COLO668 (cell line): ENCODE results near the gene MCTP2.

Experiments
- DNase-seq: peaks from one replicate; lab custom pipeline; 2025; ENCODE audit not compliant: unreplicated experiment; lab: John Stamatoyannopoulos, UW

Gene MCTP2

DNA sequence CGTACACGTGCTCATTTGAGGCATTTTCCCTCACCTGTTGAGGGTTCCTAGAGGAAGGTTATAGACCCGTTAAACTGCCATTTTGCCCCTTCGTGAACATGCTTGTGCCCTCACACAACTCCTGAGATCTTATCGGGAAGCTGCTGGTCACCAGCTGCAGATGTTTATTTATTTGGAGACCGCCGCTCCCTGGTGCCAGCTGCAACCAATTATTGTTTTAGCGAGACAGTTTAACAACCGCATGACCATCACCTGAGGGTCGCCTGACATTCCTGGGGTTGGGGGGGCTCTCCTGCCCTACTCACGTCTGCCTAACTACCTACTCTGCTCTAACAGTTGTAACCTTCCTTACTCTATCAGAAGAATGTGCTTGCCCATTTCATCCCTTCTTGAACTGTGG is 292.5 kb downstream of the MCTP2 start:
- DNase-seq, result no peak

DNA sequence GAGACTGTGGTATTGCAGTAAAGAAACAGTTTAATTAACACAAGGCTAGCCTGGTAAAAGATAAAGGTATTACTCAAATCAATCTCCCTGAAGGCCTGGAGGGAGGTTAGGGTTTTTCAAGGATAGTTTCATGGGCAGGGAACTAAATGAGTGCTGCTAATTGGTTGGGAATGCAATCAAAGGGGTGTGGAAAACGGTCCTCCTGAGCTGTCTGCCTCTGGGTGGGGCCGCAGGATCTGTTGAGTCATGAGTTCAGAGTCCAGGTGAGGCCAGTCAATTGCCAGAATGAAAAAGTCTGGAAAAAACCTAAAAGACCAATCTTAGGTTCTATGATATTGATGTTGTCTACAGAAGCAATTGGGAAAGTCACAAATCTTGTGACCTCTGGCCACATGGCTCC is 293.2 kb downstream of the MCTP2 start:
- no peak for DNase-seq

DNA sequence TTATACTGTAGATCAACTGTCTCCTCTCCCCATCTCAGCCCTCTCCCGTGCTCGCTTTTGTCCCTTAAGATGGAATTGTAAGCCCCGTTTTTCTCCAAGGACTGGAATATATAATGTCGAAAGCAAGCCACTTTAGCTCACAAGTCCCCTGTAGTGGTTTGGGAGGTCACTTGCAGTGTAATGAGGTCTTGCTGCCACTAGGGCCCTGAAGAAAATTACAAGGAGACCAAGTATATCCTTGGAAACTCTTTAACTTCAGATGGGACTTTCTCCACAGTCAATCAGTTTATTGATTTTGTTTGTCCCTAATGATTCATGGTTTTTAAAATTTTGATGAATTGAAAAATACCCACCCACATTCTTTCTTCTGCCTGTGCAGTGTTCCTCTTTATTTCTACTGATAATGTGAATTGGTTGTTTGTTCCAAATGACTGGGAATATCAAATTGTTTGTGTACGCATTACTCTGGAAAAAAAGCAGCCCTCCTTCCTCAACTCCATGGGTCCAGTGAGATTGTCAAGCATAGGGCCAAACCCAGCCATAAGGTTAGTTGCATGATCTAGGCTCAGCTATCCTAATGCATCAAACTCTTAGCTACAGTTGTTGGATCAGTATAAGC is 294.8 kb downstream of the MCTP2 start:
- no peak for DNase-seq

DNA sequence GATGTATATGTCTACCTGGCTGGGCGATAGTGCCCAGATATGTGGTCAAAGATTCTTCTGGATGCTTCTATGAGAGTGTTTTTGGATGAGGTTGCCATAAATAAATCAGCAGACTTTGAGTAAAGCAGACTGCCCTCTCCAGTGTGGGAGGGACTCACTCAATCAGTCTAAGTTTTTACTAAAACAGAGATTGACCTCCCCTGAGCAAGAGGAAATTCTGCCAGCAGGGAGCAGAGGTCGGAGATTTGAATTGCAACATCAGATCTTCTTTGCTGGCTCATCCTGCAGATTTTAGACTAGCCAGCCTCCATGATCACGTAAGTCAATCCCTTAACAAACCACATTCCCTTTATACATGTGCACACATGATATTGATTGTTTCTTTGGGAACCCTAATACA is 300.9 kb downstream of the MCTP2 start:
- DNase-seq, result no peak
